K562 (cell line): ENCODE results near the gene DGCR8. TPM values are rescaled to one million over a fixed set of nuclear protein-coding genes. Genes with fewer than 3 reads are reported as not detected.

Source experiments
- EP400 ChIP-seq: fragments of 450-650 bp; IDR thresholded peaks from 2 replicates; pipeline ENCODE4 v1.6.1; 2017; ENCODE audit warnings: antibody characterized with exemption, mild to moderate bottlenecking, moderate library complexity
- HDAC1 ChIP-seq, 2 experiments: fragments of 450-650 bp; IDR thresholded peaks; 2 replicates each; pipeline ENCODE4 v1.6.1; 2016 to 2017; ENCODE audit warnings: inconsistent platforms in 1 of 2, mild to moderate bottlenecking in 1 of 2, moderate library complexity in 1 of 2
- NKRF ChIP-seq: fragments of 450-650 bp; IDR thresholded peaks from 2 replicates; pipeline ENCODE4 v1.6.1; 2016; ENCODE audit warnings: borderline replicate concordance
- REST ChIP-seq, 2 experiments: fragments of 450-650 bp; formaldehyde crosslinking in 1 of 2; IDR thresholded peaks; 2 replicates each; pipeline versions ENCODE4 v1.4.0 to v1.6.1; 2014 to 2020; ENCODE audit warnings: mild to moderate bottlenecking in 2 of 2, borderline replicate concordance in 1 of 2, low read depth in 1 of 2
- TCF15 ChIP-seq: fragments of 250-450 bp; sonication (Bioruptor Pico); IDR thresholded peaks from 2 replicates; pipeline ENCODE4 v1.8.0; 2022; ENCODE audit warnings: moderate library complexity, mild to moderate bottlenecking, inconsistent platforms
- TEAD4 ChIP-seq, 2 experiments: sonication (generic) in 1 of 2; formaldehyde crosslinking in 1 of 2; IDR thresholded peaks; 2 replicates each; pipeline versions ENCODE4 v1.6.1 to v1.8.0; 2012 to 2022; ENCODE audit warnings: borderline replicate concordance in 1 of 2, inconsistent platforms in 1 of 2, low read length in 1 of 2, mild to moderate bottlenecking in 1 of 2, missing genetic modification reagents in 1 of 2
- ZBTB1 ChIP-seq: sonication (generic); formaldehyde crosslinking; IDR thresholded peaks from 2 replicates; pipeline ENCODE4 v1.8.1; 2023; ENCODE audit warnings: missing genetic modification reagents, low read depth, mild to moderate bottlenecking, borderline replicate concordance
- ZMIZ1 ChIP-seq, 2 experiments: fragments of 150-350 bp in 1 of 2; IDR thresholded peaks; 2 replicates each; pipeline ENCODE4 v1.6.1; 2012 to 2016; ENCODE audit warnings: low read depth in 2 of 2, low read length in 2 of 2, mild to moderate bottlenecking in 1 of 2, moderate library complexity in 1 of 2
- ZNF707 ChIP-seq: fragments of 250-450 bp; sonication (Bioruptor Pico); conservative IDR thresholded peaks from 2 replicates; pipeline ENCODE4 v1.8.0; 2022; ENCODE audit warnings: inconsistent platforms, mild to moderate bottlenecking, moderate library complexity
- polyA plus RNA-seq, 8 experiments: library from polyadenylated mRNA; depleted of rRNA in 4 of 8; stranded (reverse) in 5 of 8; unstranded in 3 of 8; fragments of >200 nt; fragmentation: Nextera tagmentation in 2 of 8; fragmentation: Illumina TruSeq in 1 of 8; extraction: Ambion mirVana in 2 of 8; extraction: Trizol in 1 of 8; gene quantifications; 2 replicates each; pipeline versions ENCODE4 v1.2.1 to v1.2.3, GENCODE V29; 2011 to 2014; ENCODE audit warnings: inconsistent platforms in 1 of 8, missing spikeins in 1 of 8
- total RNA-seq, 7 experiments: library from RNA; depleted of rRNA in 6 of 7; stranded (reverse); fragments of >200 nt in 6 of 7; fragmentation: Illumina TruSeq in 2 of 7; extraction: Trizol in 2 of 7; gene quantifications; 2 replicates each; pipeline versions ENCODE4 v1.2.1 to v1.2.3, GENCODE V29; 2011 to 2021; ENCODE audit warnings: low replicate concordance in 1 of 7

The DGCR8 gene
- total and polyA plus RNA-seq, 9 of the 15 experiments (the other 6 are each of a cell fraction or from before 2014, with no cell fraction given) = 5.9 to 144 (median 80.1) TPM

- TF ChIP-seq ZBTB1 (CRISPR knock-in tag) (no peak), NKRF (peak; percentile 65; the same call in 1 of the 2 replicates), ZMIZ1 (IDR thresholded peaks at IDR 0.05; ENCODE audit: low read depth in 2 of 2, low read length in 2 of 2) (peak in 1 of 2 experiments; percentile 53; a peak in 2 of 4 replicates), EP400 (no peak), TCF15 (peak; percentile 85; the same call in 1 of the 2 replicates), REST (IDR thresholded peaks at IDR 0.05; ENCODE audit: borderline replicate concordance) (no peak), REST (CRISPR knock-in tag; IDR thresholded peaks at IDR 0.05; ENCODE audit: low read depth) (0 out of 2 replicates have a peak, but pooled peaks have one; percentile 42), HDAC1 (IDR thresholded peaks at IDR 0.05) (peak in 1 of 2 experiments; percentile 52; a peak in 2 of 4 replicates), ZNF707 (CRISPR knock-in tag) (0 out of 2 replicates have a peak, but pooled peaks have one; percentile 51), TEAD4 (IDR thresholded peaks at IDR 0.05; ENCODE audit: low read length) (no peak), TEAD4 (CRISPR knock-in tag; IDR thresholded peaks at IDR 0.05; ENCODE audit: borderline replicate concordance) (no peak)
Measured at GRCh38 chr22:20118300-20119020, 38.4 kb downstream of the DGCR8 start (continued).
